H9 (cell line): ENCODE results near the gene NACC2. TPM values are rescaled to one million over a fixed set of nuclear protein-coding genes. Genes with fewer than 3 reads are reported as not detected.

Experiments
- DNase-seq: peaks from one replicate; pipeline ENCODE4 v3.0.0-alpha.2; 2017
- H2AFZ ChIP-seq: one replicate; pipeline ENCODE4 v1.6.1; 2013; ENCODE audit warnings: mild to moderate bottlenecking, low read length, control low read depth, moderate library complexity
- H2AK5ac ChIP-seq: 2 replicates; pipeline ENCODE4 v1.6.1; 2013; ENCODE audit warnings: low read length, control low read depth, mixed read lengths; ENCODE audit not compliant: insufficient read length
- H2BK120ac ChIP-seq: one replicate; pipeline ENCODE4 v1.6.1; 2013; ENCODE audit warnings: low read depth, mild to moderate bottlenecking, low read length, control low read depth, inconsistent platforms; ENCODE audit not compliant: poor library complexity, severe bottlenecking
- H2BK12ac ChIP-seq: 2 replicates; pipeline ENCODE4 v1.6.1; 2013; ENCODE audit warnings: low read length, control low read depth, mixed read lengths, low read depth; ENCODE audit not compliant: insufficient read length
- H2BK15ac ChIP-seq: 2 replicates; pipeline ENCODE4 v1.6.1; 2013; ENCODE audit warnings: low read depth, low read length, control low read depth
- H2BK20ac ChIP-seq: one replicate; pipeline ENCODE4 v1.6.1; 2013; ENCODE audit warnings: low read depth, mild to moderate bottlenecking, low read length, control low read depth, inconsistent platforms; ENCODE audit not compliant: poor library complexity, severe bottlenecking
- H2BK5ac ChIP-seq: 2 replicates; pipeline ENCODE4 v1.6.1; 2013; ENCODE audit warnings: low read length, control low read depth, mixed read lengths; ENCODE audit not compliant: insufficient read length
- H3K14ac ChIP-seq: 2 replicates; pipeline ENCODE4 v1.6.1; 2013; ENCODE audit warnings: low read length, control low read depth; ENCODE audit not compliant: insufficient read depth
- H3K18ac ChIP-seq: 2 replicates; pipeline ENCODE4 v1.6.1; 2013; ENCODE audit warnings: low read depth, mild to moderate bottlenecking, mixed read lengths, low read length, control low read depth; ENCODE audit not compliant: insufficient read length
- H3K23ac ChIP-seq: 2 replicates; pipeline ENCODE4 v1.6.1; 2013; ENCODE audit warnings: low read length, control low read depth, mixed read lengths, low read depth; ENCODE audit not compliant: insufficient read length
- H3K23me2 ChIP-seq: 2 replicates; pipeline ENCODE4 v1.6.1; 2013; ENCODE audit warnings: low read depth, mild to moderate bottlenecking, mixed read lengths, low read length, control low read depth; ENCODE audit not compliant: insufficient read length, poor library complexity, severe bottlenecking
- H3K27ac ChIP-seq: 2 replicates; pipeline ENCODE4 v1.5.1; 2013; ENCODE audit warnings: low read length, control low read depth, mixed read lengths, low read depth; ENCODE audit not compliant: insufficient read length
- H3K27me3 ChIP-seq: 2 replicates; pipeline ENCODE4 v1.6.1; 2013; ENCODE audit warnings: low read length, control low read depth, inconsistent platforms; ENCODE audit not compliant: insufficient read depth
- H3K4ac ChIP-seq: 2 replicates; pipeline ENCODE4 v1.6.1; 2013; ENCODE audit warnings: low read depth, mild to moderate bottlenecking, control low read depth, inconsistent platforms, low read length, moderate library complexity
- H3K4me1 ChIP-seq: 2 replicates; pipeline ENCODE4 v1.6.1; 2013; ENCODE audit warnings: low read length, control low read depth, inconsistent platforms; ENCODE audit not compliant: insufficient read depth
- H3K4me2 ChIP-seq: 2 replicates; pipeline ENCODE4 v1.6.1; 2013; ENCODE audit warnings: low read length, control low read depth, mixed read lengths; ENCODE audit not compliant: insufficient read length, insufficient read depth
- H3K56ac ChIP-seq: 2 replicates; pipeline ENCODE4 v1.6.1; 2013; ENCODE audit warnings: low read depth, mild to moderate bottlenecking, mixed read lengths, low read length, control low read depth; ENCODE audit not compliant: insufficient read length
- H3K79me1 ChIP-seq: 2 replicates; pipeline ENCODE4 v1.6.1; 2013; ENCODE audit warnings: low read depth, mild to moderate bottlenecking, moderate library complexity, low read length, control low read depth, inconsistent platforms; ENCODE audit not compliant: insufficient read depth, poor library complexity, severe bottlenecking
- H3K79me2 ChIP-seq: 2 replicates; pipeline ENCODE4 v1.6.1; 2013; ENCODE audit warnings: low read length, control low read depth, inconsistent platforms; ENCODE audit not compliant: insufficient read depth
- H3K9ac ChIP-seq: 2 replicates; pipeline ENCODE4 v1.6.1; 2013; ENCODE audit warnings: low read length, control low read depth, mixed read lengths; ENCODE audit not compliant: insufficient read length; ENCODE audit errors: extremely low read depth
- H3K9me3 ChIP-seq: one replicate; pipeline ENCODE4 v1.6.1; 2013; ENCODE audit warnings: low read depth, low read length, inconsistent platforms; ENCODE audit not compliant: control insufficient read depth
- H3T11ph ChIP-seq: one replicate; pipeline ENCODE4 v1.6.1; 2013; ENCODE audit warnings: mild to moderate bottlenecking, low read length, control low read depth, inconsistent platforms
- H4K20me1 ChIP-seq: one replicate; pipeline ENCODE4 v1.6.1; 2013; ENCODE audit not compliant: control insufficient read depth, insufficient read length, insufficient read depth
- H4K5ac ChIP-seq: 2 replicates; pipeline ENCODE4 v1.6.1; 2013; ENCODE audit warnings: low read depth, mild to moderate bottlenecking, mixed read lengths, low read length, control low read depth; ENCODE audit not compliant: insufficient read length
- H4K8ac ChIP-seq: replicated peaks from 2 replicates; pipeline ENCODE4 v1.6.1; 2013; ENCODE audit warnings: low read length, control low read depth, mixed read lengths, low read depth; ENCODE audit not compliant: insufficient read length
- H4K91ac ChIP-seq: 2 replicates; pipeline ENCODE4 v1.6.1; 2013; ENCODE audit warnings: low read depth, mild to moderate bottlenecking, moderate library complexity, mixed read lengths, low read length, control low read depth; ENCODE audit not compliant: insufficient read length
- H3K27ac Mint-ChIP-seq, 3 experiments: 2 replicates in 2 of 3; 3 replicates in 1 of 3; pipeline ENCODE4 v1.8.0; 2020 to 2021; ENCODE audit warnings: mixed read lengths in 3 of 3, mild to moderate bottlenecking in 1 of 3, moderate library complexity in 1 of 3
- H3K27me3 Mint-ChIP-seq: 2 replicates; pipeline ENCODE4 v1.8.0; 2021; ENCODE audit warnings: low read depth, mild to moderate bottlenecking, moderate library complexity, mixed read lengths
- H3K36me3 Mint-ChIP-seq, 3 experiments: 2 replicates in 2 of 3; 3 replicates in 1 of 3; pipeline ENCODE4 v1.8.0; 2020 to 2021; ENCODE audit warnings: low read depth in 3 of 3, mixed read lengths in 3 of 3; ENCODE audit not compliant: insufficient read depth in 1 of 3
- H3K4me1 Mint-ChIP-seq, 2 experiments: 2 replicates each; pipeline ENCODE4 v1.8.0; 2020; ENCODE audit warnings: mixed read lengths in 2 of 2
- H3K4me3 Mint-ChIP-seq, 2 experiments: 2 replicates in 1 of 2; 3 replicates in 1 of 2; pipeline ENCODE4 v1.8.0; 2020 to 2021; ENCODE audit warnings: mild to moderate bottlenecking in 2 of 2, mixed read lengths in 2 of 2, moderate library complexity in 1 of 2
- H3K9me3 Mint-ChIP-seq, 2 experiments: 2 replicates in 1 of 2; 3 replicates in 1 of 2; pipeline ENCODE4 v1.8.0; 2020; ENCODE audit warnings: mild to moderate bottlenecking in 2 of 2, mixed read lengths in 2 of 2, moderate library complexity in 1 of 2
- WGBS: extraction: QIAGEN DNeasy Blood & Tissue Kit; methylation state at CpG from one replicate; pipeline ENCODE4 v1.1.7; 2013; ENCODE audit warnings: missing lambda C conversion rate, low lambda C conversion rate, mixed read lengths; ENCODE audit not compliant: insufficient read length; ENCODE audit errors: extremely low coverage; 5-methylcytosine and 5-hydroxymethylcytosine counted together
- total RNA-seq: library from RNA; stranded (reverse); gene quantifications from 2 replicates; pipeline ENCODE4 v1.2.1, GENCODE V29; 2021
- TF ChIP-seq, protein P1 (sequence below): fragments of 200-600 bp; sonication (generic); conservative IDR thresholded peaks from 3 replicates; pipeline ENCODE4 v1.8.0; 2021; ENCODE audit warnings: antibody characterized with exemption, mild to moderate bottlenecking

NACC2 gene
- total RNA-seq, 1 experiment from 2014 or later, result 11.5 TPM

DNA sequence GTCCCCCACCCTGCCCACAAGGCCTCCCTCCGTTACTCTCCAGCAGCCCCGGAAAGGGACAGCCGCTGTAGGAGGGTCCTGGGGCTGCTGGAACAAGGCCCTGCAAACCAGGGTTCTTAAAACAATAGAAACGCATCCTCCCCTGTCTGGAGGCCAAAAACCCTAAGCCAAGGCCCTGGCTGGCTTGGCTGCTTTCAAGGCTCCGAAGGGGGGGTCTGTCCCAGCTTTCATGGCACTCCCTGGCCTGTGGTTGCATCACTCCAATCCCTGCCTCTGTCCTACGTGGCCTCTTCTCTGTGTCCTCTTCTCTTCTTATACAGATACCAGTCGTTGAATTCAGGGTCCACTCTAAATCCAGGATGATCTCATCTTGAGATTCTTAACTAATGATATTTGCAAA, 126.5 kb downstream of the NACC2 start:
- no peak overlapping the region for H3K4me3 Mint-ChIP-seq
- no peak overlapping the region for H2BK120ac ChIP-seq
- H2BK5ac ChIP-seq, result no peak overlapping the region
- H3K27me3 ChIP-seq, result no peaks in the 10 kb centered on the region
- H3K56ac ChIP-seq, result no peak overlapping the region
- H3K18ac ChIP-seq, result no peak overlapping the region
- no peak overlapping the region for H3K27ac ChIP-seq
- no peak for DNase-seq
- H3K9me3 ChIP-seq, result no peaks in the 10 kb centered on the region
- no peak overlapping the region for H2AFZ ChIP-seq
- no peak overlapping the region for H3K4me2 ChIP-seq
- peaks cover 1% of the 10 kb centered on the region; the same call in 1 of the 2 replicates for H3K27me3 Mint-ChIP-seq
- no peak overlapping the region for H4K91ac ChIP-seq
- no peak overlapping the region for H2BK15ac ChIP-seq
- H2BK20ac ChIP-seq, result no peak overlapping the region
- no peak overlapping the region for H4K5ac ChIP-seq
- no peaks in the 10 kb centered on the region for H3K79me2 ChIP-seq
- peaks cover 2% of the 10 kb centered on the region; the same call in 1 of the 2 replicates for H3K4me1 ChIP-seq
- peaks cover 3% of the 10 kb centered on the region for H4K20me1 ChIP-seq
- H3K36me3 Mint-ChIP-seq, result no peaks in the 10 kb centered on the region
- WGBS, result no CpG with 5 or more reads among the region's 7 CpGs
- H3K23me2 ChIP-seq, result no peaks in the 10 kb centered on the region
- no peak overlapping the region for H4K8ac ChIP-seq
- H3K23ac ChIP-seq, result no peak overlapping the region
- TF ChIP-seq, protein P1, sequence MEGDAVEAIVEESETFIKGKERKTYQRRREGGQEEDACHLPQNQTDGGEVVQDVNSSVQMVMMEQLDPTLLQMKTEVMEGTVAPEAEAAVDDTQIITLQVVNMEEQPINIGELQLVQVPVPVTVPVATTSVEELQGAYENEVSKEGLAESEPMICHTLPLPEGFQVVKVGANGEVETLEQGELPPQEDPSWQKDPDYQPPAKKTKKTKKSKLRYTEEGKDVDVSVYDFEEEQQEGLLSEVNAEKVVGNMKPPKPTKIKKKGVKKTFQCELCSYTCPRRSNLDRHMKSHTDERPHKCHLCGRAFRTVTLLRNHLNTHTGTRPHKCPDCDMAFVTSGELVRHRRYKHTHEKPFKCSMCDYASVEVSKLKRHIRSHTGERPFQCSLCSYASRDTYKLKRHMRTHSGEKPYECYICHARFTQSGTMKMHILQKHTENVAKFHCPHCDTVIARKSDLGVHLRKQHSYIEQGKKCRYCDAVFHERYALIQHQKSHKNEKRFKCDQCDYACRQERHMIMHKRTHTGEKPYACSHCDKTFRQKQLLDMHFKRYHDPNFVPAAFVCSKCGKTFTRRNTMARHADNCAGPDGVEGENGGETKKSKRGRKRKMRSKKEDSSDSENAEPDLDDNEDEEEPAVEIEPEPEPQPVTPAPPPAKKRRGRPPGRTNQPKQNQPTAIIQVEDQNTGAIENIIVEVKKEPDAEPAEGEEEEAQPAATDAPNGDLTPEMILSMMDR, result no peak
- no peak overlapping the region for H3K9ac ChIP-seq
- H3K4me1 Mint-ChIP-seq, result peaks cover 13 to 29% of the 10 kb centered on the region in 2 experiments
- no peaks in the 10 kb centered on the region for H3K79me1 ChIP-seq
- H2BK12ac ChIP-seq, result no peak overlapping the region
- peaks cover 2 to 4% of the 10 kb centered on the region in 2 experiments; a peak in 3 of 5 replicates for H3K9me3 Mint-ChIP-seq
- H3K14ac ChIP-seq, result no peak overlapping the region; the same call in 1 of the 2 replicates
- H3K4ac ChIP-seq, result no peak overlapping the region
- peak overlapping the region in 1 of 3 experiments; percentile 10; a peak in 1 of 7 replicates for H3K27ac Mint-ChIP-seq
- H2AK5ac ChIP-seq, result no peak overlapping the region
- no peak overlapping the region for H3T11ph ChIP-seq
